ENCODE data around the gene TIMP2. TPM values are rescaled to one million over a fixed set of nuclear protein-coding genes. Genes with fewer than 3 reads are reported as not detected.

TIMP2 gene
- total RNA-seq, 1 experiment from 2014 or later, result 24.8 TPM

- no peak for TF ChIP-seq CTCF (IDR thresholded peaks at IDR 0.05; ENCODE audit: unreplicated experiment)
- H3K9me3 Mint-ChIP-seq (ENCODE audit: unreplicated experiment), result no peaks in the 10 kb centered on the region
- no peak for DNase-seq (ENCODE audit: unreplicated experiment)
- no TSS peak for BruUV-seq (replicated peaks)
- no peaks in the 10 kb centered on the region for H3K36me3 Mint-ChIP-seq (ENCODE audit: insufficient read depth, unreplicated experiment)
- H3K27me3 Mint-ChIP-seq (ENCODE audit: insufficient read depth, unreplicated experiment), result no peaks in the 10 kb centered on the region
- peaks cover 7% of the 10 kb centered on the region for H3K4me1 Mint-ChIP-seq (ENCODE audit: insufficient read depth, unreplicated experiment)
- no peak overlapping the region for H3K4me3 Mint-ChIP-seq (ENCODE audit: unreplicated experiment)
- intact Hi-C loops (cut with micrococcal nuclease), result no loop called here
- no peak overlapping the region for H3K27ac Mint-ChIP-seq (ENCODE audit: low read depth, unreplicated experiment)
- ChIA-PET CTCF (interaction anchor here (0.7 to 1.2 kb wide), 2 partner anchors 60 to 454 kb away, joined by 3 read pairs; no protein-coding TSS in a partner anchor), POLR2A (interaction anchor here (1.0 kb wide), 1 partner anchor 12 kb away, joined by 3 read pairs; no protein-coding TSS in a partner anchor)
Measured at GRCh38 chr17:78910497-78911284, 14.5 kb downstream of the TIMP2 start.

DNA sequence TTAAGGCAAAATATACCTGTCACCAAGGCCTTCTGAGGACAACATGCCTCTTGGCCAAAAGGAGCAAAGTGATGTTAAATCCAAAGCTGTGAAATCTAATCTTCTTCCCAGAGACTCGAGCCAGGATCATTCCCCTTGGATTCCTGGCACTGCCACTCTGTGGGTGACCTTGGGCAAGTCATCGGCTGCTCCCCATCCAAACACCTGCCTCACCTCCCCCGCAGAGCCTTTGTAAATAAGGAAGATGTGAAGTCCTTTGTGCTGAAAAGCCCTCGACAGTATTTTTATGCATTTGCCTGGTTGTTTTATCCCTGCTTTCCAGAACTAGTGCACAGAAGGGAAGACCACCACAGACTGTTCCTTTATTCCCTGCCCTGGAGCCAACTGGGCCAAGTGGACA, 16.8 kb downstream of the TIMP2 start:
- no peak for TF ChIP-seq CTCF (IDR thresholded peaks at IDR 0.05; ENCODE audit: unreplicated experiment)
- no peak overlapping the region for H3K27ac Mint-ChIP-seq (ENCODE audit: low read depth, unreplicated experiment)
- peaks cover 5% of the 10 kb centered on the region for H3K4me1 Mint-ChIP-seq (ENCODE audit: insufficient read depth, unreplicated experiment)
- POLR2A ChIA-PET, result interaction anchor here (1.2 kb wide), 1 partner anchor 42 kb away, joined by 4 read pairs; no protein-coding TSS in a partner anchor
- BruUV-seq (replicated peaks), result no TSS peak
- no peak for DNase-seq (ENCODE audit: unreplicated experiment)
- no peaks in the 10 kb centered on the region for H3K27me3 Mint-ChIP-seq (ENCODE audit: insufficient read depth, unreplicated experiment)
- H3K9me3 Mint-ChIP-seq (ENCODE audit: unreplicated experiment), result no peaks in the 10 kb centered on the region
- CTCF ChIA-PET, result no interaction called here
- no peak overlapping the region for H3K4me3 Mint-ChIP-seq (ENCODE audit: unreplicated experiment)
- intact Hi-C loops (cut with micrococcal nuclease), result no loop called here
- no peaks in the 10 kb centered on the region for H3K36me3 Mint-ChIP-seq (ENCODE audit: insufficient read depth, unreplicated experiment)

DNA sequence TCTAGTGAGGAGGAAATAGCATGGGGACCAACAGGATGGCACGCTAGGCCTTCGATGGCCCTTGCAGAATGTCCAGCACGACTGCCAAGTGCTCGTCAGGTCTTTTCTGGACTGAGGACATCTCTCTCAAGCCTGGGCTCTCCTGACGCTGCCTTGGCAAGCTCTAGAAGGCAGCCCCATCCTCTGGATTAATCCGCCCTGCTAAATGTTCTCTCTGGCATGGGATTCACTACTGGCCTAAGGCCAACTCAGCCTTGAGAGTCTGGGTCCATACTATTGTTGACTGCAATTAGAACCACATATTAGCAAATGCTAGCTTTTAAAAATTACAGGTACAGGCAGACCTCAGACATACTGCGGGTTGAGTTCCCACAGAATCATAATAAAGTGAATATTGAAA, 19.6 kb downstream of the TIMP2 start:
- TF ChIP-seq CTCF (IDR thresholded peaks at IDR 0.05; ENCODE audit: unreplicated experiment), result no peak
- no peak overlapping the region for H3K27ac Mint-ChIP-seq (ENCODE audit: low read depth, unreplicated experiment)
- POLR2A ChIA-PET, result interaction anchor here (1.0 to 1.5 kb wide), 2 partner anchors 12 to 931 kb away, joined by 3 to 4 read pairs; no protein-coding TSS in a partner anchor
- DNase-seq (ENCODE audit: unreplicated experiment), result no peak
- no TSS peak for BruUV-seq (replicated peaks)
- intact Hi-C loops (cut with micrococcal nuclease), result no loop called here
- CTCF ChIA-PET, result interaction anchor here (0.6 to 1.1 kb wide), 2 partner anchors 17 to 66 kb away, joined by 3 to 5 read pairs; no protein-coding TSS in a partner anchor
- H3K4me3 Mint-ChIP-seq (ENCODE audit: unreplicated experiment), result no peak overlapping the region
- no peaks in the 10 kb centered on the region for H3K36me3 Mint-ChIP-seq (ENCODE audit: insufficient read depth, unreplicated experiment)
- H3K4me1 Mint-ChIP-seq (ENCODE audit: insufficient read depth, unreplicated experiment), result peaks cover 7% of the 10 kb centered on the region
- H3K27me3 Mint-ChIP-seq (ENCODE audit: insufficient read depth, unreplicated experiment), result no peaks in the 10 kb centered on the region
- H3K9me3 Mint-ChIP-seq (ENCODE audit: unreplicated experiment), result no peaks in the 10 kb centered on the region

GRCh38 chr17:78905116-78905515, 20.1 kb downstream of the TIMP2 start:
- Mint-ChIP-seq H3K4me3 (ENCODE audit: unreplicated experiment) (no peak overlapping the region), H3K36me3 (ENCODE audit: insufficient read depth, unreplicated experiment) (no peaks in the 10 kb centered on the region), H3K4me1 (ENCODE audit: insufficient read depth, unreplicated experiment) (peaks cover 7% of the 10 kb centered on the region), H3K9me3 (ENCODE audit: unreplicated experiment) (no peaks in the 10 kb centered on the region), H3K27ac (ENCODE audit: low read depth, unreplicated experiment) (no peak overlapping the region), H3K27me3 (ENCODE audit: insufficient read depth, unreplicated experiment) (no peaks in the 10 kb centered on the region)
- no TSS peak for BruUV-seq (replicated peaks)
- intact Hi-C loops (cut with micrococcal nuclease), result no loop called here
- DNase-seq (ENCODE audit: unreplicated experiment), result no peak
- CTCF ChIA-PET, result interaction anchor here (0.6 to 1.1 kb wide), 2 partner anchors 18 to 67 kb away, joined by 3 to 5 read pairs; no protein-coding TSS in a partner anchor
- no peak for TF ChIP-seq CTCF (IDR thresholded peaks at IDR 0.05; ENCODE audit: unreplicated experiment)
- POLR2A ChIA-PET, result interaction anchor here (1.5 kb wide), 1 partner anchor 11 kb away, joined by 4 read pairs; no protein-coding TSS in a partner anchor

All from MCF 10A (cell line).